Esophagus squamous epithelium (tissue), 4 donors: Measurements from ENCODE around the gene TMC6.

ENCODE experiments used
- POLR2A ChIP-seq, 4 donors: fragments of 450-650 bp; IDR thresholded peaks; one replicate each; pipeline ENCODE4 v1.6.1; 2017; ENCODE audit warnings: antibody characterized with exemption in 4 of 4, mild to moderate bottlenecking in 4 of 4, moderate library complexity in 3 of 4
- TF ChIP-seq, protein P1 (sequence below), 6 experiments: fragments of 450-650 bp in 4 of 6; fragments of 200-600 bp in 2 of 6; sonication (generic) in 2 of 6; IDR thresholded peaks; one replicate each; pipeline ENCODE4 v1.5.1; 2016 to 2019; ENCODE audit warnings: antibody characterized with exemption in 6 of 6, mild to moderate bottlenecking in 4 of 6, moderate library complexity in 4 of 6

DNA sequence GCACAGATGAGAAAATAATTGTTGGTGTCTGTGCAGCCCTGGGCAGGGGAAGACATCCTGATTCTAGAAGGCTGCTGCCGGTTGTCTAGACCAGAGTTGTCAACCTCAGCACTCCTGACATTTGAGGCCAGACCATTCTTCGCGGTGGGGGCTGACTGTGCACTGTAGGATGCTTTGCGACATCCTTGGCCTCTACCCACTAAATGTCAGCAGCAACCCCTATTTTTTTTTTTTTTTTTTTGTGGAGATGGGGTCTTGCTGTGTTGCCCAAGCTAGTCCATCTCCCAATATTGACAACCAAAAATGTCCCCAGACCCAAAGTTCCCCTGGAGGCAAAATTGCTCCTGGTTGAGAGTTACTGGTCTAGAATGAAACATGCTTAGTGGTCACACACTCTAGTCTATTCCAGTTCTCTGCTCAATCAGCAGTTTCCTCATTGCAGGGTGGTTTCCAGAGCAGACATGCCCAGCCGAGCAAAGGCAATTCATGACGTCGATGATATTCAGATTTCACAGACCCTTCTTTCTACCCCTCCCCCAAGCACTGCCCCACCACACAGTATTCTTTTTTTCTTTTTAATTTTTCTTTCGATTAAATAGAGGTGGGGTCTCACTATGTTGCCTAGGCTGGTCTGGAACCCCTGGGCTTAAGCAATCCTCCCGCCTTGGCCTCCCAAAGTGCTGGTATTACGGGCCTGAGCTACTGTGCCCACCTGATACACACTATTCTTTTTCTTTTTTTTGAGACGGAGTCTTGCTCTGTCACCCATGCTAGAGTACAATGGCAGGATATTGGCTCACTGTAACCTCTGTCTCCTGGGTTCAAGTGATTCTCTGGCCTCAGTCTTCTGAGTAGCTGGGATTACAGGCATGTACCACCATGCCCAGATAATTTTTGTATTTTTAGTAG, 26.6 kb upstream of the TMC6 start:
- TF ChIP-seq, protein P1, sequence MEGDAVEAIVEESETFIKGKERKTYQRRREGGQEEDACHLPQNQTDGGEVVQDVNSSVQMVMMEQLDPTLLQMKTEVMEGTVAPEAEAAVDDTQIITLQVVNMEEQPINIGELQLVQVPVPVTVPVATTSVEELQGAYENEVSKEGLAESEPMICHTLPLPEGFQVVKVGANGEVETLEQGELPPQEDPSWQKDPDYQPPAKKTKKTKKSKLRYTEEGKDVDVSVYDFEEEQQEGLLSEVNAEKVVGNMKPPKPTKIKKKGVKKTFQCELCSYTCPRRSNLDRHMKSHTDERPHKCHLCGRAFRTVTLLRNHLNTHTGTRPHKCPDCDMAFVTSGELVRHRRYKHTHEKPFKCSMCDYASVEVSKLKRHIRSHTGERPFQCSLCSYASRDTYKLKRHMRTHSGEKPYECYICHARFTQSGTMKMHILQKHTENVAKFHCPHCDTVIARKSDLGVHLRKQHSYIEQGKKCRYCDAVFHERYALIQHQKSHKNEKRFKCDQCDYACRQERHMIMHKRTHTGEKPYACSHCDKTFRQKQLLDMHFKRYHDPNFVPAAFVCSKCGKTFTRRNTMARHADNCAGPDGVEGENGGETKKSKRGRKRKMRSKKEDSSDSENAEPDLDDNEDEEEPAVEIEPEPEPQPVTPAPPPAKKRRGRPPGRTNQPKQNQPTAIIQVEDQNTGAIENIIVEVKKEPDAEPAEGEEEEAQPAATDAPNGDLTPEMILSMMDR (IDR thresholded peaks at IDR 0.05), result no peak
- TF ChIP-seq POLR2A (IDR thresholded peaks at IDR 0.05), result no peak
